ENCODE results near the gene FILIP1L.

Gene FILIP1L

GRCh38 chr3:100009276-100010086, 104.8 kb downstream of the FILIP1L start:
- no peak overlapping the region for H3K9ac ChIP-seq (ENCODE audit: low read length in 2 of 2)
- no peaks in the 10 kb centered on the region for H3K36me3 ChIP-seq (ENCODE audit: control insufficient read depth in 2 of 2, insufficient read depth in 2 of 2, low read length in 2 of 2)
- H3K27me3 ChIP-seq (ENCODE audit: control insufficient read depth in 1 of 2, insufficient read depth in 2 of 2, low read length in 2 of 2): no peaks in the 10 kb centered on the region
- no peaks in the 10 kb centered on the region for H3K9me3 ChIP-seq (ENCODE audit: control insufficient read depth in 2 of 2, low read length in 2 of 2)
- H3K27ac ChIP-seq (ENCODE audit: low read length): no peak overlapping the region
- no peaks in the 10 kb centered on the region for H3K4me1 ChIP-seq (ENCODE audit: control insufficient read depth, insufficient read depth, low read length)
- no peak overlapping the region for H3K4me3 ChIP-seq (ENCODE audit: low read length in 2 of 2)

- no peaks in the 10 kb centered on the region for H3K36me3 ChIP-seq (ENCODE audit: control insufficient read depth in 2 of 2, insufficient read depth in 2 of 2, low read length in 2 of 2)
- no peaks in the 10 kb centered on the region for H3K27me3 ChIP-seq (ENCODE audit: control insufficient read depth in 1 of 2, insufficient read depth in 2 of 2, low read length in 2 of 2)
- no peak overlapping the region for H3K27ac ChIP-seq (ENCODE audit: low read length)
- H3K4me1 ChIP-seq (ENCODE audit: control insufficient read depth, insufficient read depth, low read length): no peaks in the 10 kb centered on the region
- H3K9me3 ChIP-seq (ENCODE audit: control insufficient read depth in 2 of 2, low read length in 2 of 2): no peaks in the 10 kb centered on the region
- no peak overlapping the region for H3K4me3 ChIP-seq (ENCODE audit: low read length in 2 of 2)
- no peak overlapping the region for H3K9ac ChIP-seq (ENCODE audit: low read length in 2 of 2)
Measured at GRCh38 chr3:100008081-100008698, 106.1 kb downstream of the FILIP1L start.

GRCh38 chr3:100007313-100007712, 107.0 kb downstream of the FILIP1L start:
- Histone ChIP-seq H3K9ac (ENCODE audit: low read length in 2 of 2) (no peak overlapping the region), H3K4me3 (ENCODE audit: low read length in 2 of 2) (no peak overlapping the region), H3K36me3 (ENCODE audit: control insufficient read depth in 2 of 2, insufficient read depth in 2 of 2, low read length in 2 of 2) (no peaks in the 10 kb centered on the region), H3K27me3 (ENCODE audit: control insufficient read depth in 1 of 2, insufficient read depth in 2 of 2, low read length in 2 of 2) (no peaks in the 10 kb centered on the region), H3K9me3 (ENCODE audit: control insufficient read depth in 2 of 2, low read length in 2 of 2) (no peaks in the 10 kb centered on the region), H3K27ac (ENCODE audit: low read length) (no peak overlapping the region), H3K4me1 (ENCODE audit: control insufficient read depth, insufficient read depth, low read length) (no peaks in the 10 kb centered on the region)

- H3K4me1 ChIP-seq (ENCODE audit: control insufficient read depth, insufficient read depth, low read length): no peaks in the 10 kb centered on the region
- H3K9ac ChIP-seq (ENCODE audit: low read length in 2 of 2): no peak overlapping the region
- H3K27me3 ChIP-seq (ENCODE audit: control insufficient read depth in 1 of 2, insufficient read depth in 2 of 2, low read length in 2 of 2): no peaks in the 10 kb centered on the region
- H3K27ac ChIP-seq (ENCODE audit: low read length): no peak overlapping the region
- no peaks in the 10 kb centered on the region for H3K36me3 ChIP-seq (ENCODE audit: control insufficient read depth in 2 of 2, insufficient read depth in 2 of 2, low read length in 2 of 2)
- H3K9me3 ChIP-seq (ENCODE audit: control insufficient read depth in 2 of 2, low read length in 2 of 2): no peaks in the 10 kb centered on the region
- H3K4me3 ChIP-seq (ENCODE audit: low read length in 2 of 2): no peak overlapping the region
Measured at GRCh38 chr3:100006570-100007271, 107.6 kb downstream of the FILIP1L start.

- Histone ChIP-seq H3K27ac (ENCODE audit: low read length) (no peak overlapping the region), H3K4me3 (ENCODE audit: low read length in 2 of 2) (no peak overlapping the region), H3K4me1 (ENCODE audit: control insufficient read depth, insufficient read depth, low read length) (no peaks in the 10 kb centered on the region), H3K27me3 (ENCODE audit: control insufficient read depth in 1 of 2, insufficient read depth in 2 of 2, low read length in 2 of 2) (no peaks in the 10 kb centered on the region), H3K9ac (ENCODE audit: low read length in 2 of 2) (no peak overlapping the region), H3K9me3 (ENCODE audit: control insufficient read depth in 2 of 2, low read length in 2 of 2) (no peaks in the 10 kb centered on the region), H3K36me3 (ENCODE audit: control insufficient read depth in 2 of 2, insufficient read depth in 2 of 2, low read length in 2 of 2) (no peaks in the 10 kb centered on the region)
Measured at GRCh38 chr3:100005665-100006393, 108.5 kb downstream of the FILIP1L start.

- H3K27me3 ChIP-seq (ENCODE audit: control insufficient read depth in 1 of 2, insufficient read depth in 2 of 2, low read length in 2 of 2): no peaks in the 10 kb centered on the region
- H3K4me3 ChIP-seq (ENCODE audit: low read length in 2 of 2): no peak overlapping the region
- no peaks in the 10 kb centered on the region for H3K4me1 ChIP-seq (ENCODE audit: control insufficient read depth, insufficient read depth, low read length)
- no peak overlapping the region for H3K9ac ChIP-seq (ENCODE audit: low read length in 2 of 2)
- H3K36me3 ChIP-seq (ENCODE audit: control insufficient read depth in 2 of 2, insufficient read depth in 2 of 2, low read length in 2 of 2): no peaks in the 10 kb centered on the region
- no peaks in the 10 kb centered on the region for H3K9me3 ChIP-seq (ENCODE audit: control insufficient read depth in 2 of 2, low read length in 2 of 2)
- H3K27ac ChIP-seq (ENCODE audit: low read length): no peak overlapping the region
Measured at GRCh38 chr3:100004931-100005330, 109.4 kb downstream of the FILIP1L start.

- H3K4me1 ChIP-seq (ENCODE audit: control insufficient read depth, insufficient read depth, low read length): no peaks in the 10 kb centered on the region
- H3K27ac ChIP-seq (ENCODE audit: low read length): no peak overlapping the region
- H3K27me3 ChIP-seq (ENCODE audit: control insufficient read depth in 1 of 2, insufficient read depth in 2 of 2, low read length in 2 of 2): no peaks in the 10 kb centered on the region
Measured at GRCh38 chr3:100003609-100004503, 110.4 kb downstream of the FILIP1L start.

GRCh38 chr3:100002599-100003350, 111.5 kb downstream of the FILIP1L start:
- Histone ChIP-seq H3K9me3 (ENCODE audit: control insufficient read depth in 2 of 2, low read length in 2 of 2) (no peaks in the 10 kb centered on the region), H3K4me1 (ENCODE audit: control insufficient read depth, insufficient read depth, low read length) (no peaks in the 10 kb centered on the region), H3K4me3 (ENCODE audit: low read length in 2 of 2) (no peak overlapping the region), H3K36me3 (ENCODE audit: control insufficient read depth in 2 of 2, insufficient read depth in 2 of 2, low read length in 2 of 2) (no peaks in the 10 kb centered on the region), H3K27ac (ENCODE audit: low read length) (no peak overlapping the region), H3K27me3 (ENCODE audit: control insufficient read depth in 1 of 2, insufficient read depth in 2 of 2, low read length in 2 of 2) (no peaks in the 10 kb centered on the region), H3K9ac (ENCODE audit: low read length in 2 of 2) (no peak overlapping the region)

More at GRCh38 chr3:100003609-100004503, 110.4 kb downstream of the FILIP1L start:
- no peak overlapping the region for H3K9ac ChIP-seq (ENCODE audit: low read length in 2 of 2)
- H3K4me3 ChIP-seq (ENCODE audit: low read length in 2 of 2): no peak overlapping the region
- H3K36me3 ChIP-seq (ENCODE audit: control insufficient read depth in 2 of 2, insufficient read depth in 2 of 2, low read length in 2 of 2): no peaks in the 10 kb centered on the region
- no peaks in the 10 kb centered on the region for H3K9me3 ChIP-seq (ENCODE audit: control insufficient read depth in 2 of 2, low read length in 2 of 2)

GRCh38 chr3:100001526-100002270, 112.6 kb downstream of the FILIP1L start:
- H3K27me3 ChIP-seq (ENCODE audit: control insufficient read depth in 1 of 2, insufficient read depth in 2 of 2, low read length in 2 of 2): no peaks in the 10 kb centered on the region
- H3K9ac ChIP-seq (ENCODE audit: low read length in 2 of 2): no peak overlapping the region
- no peak overlapping the region for H3K4me3 ChIP-seq (ENCODE audit: low read length in 2 of 2)
- H3K4me1 ChIP-seq (ENCODE audit: control insufficient read depth, insufficient read depth, low read length): no peaks in the 10 kb centered on the region
- no peak overlapping the region for H3K27ac ChIP-seq (ENCODE audit: low read length)
- no peaks in the 10 kb centered on the region for H3K9me3 ChIP-seq (ENCODE audit: control insufficient read depth in 2 of 2, low read length in 2 of 2)
- no peaks in the 10 kb centered on the region for H3K36me3 ChIP-seq (ENCODE audit: control insufficient read depth in 2 of 2, insufficient read depth in 2 of 2, low read length in 2 of 2)
